ENCODE results near the gene DCAF7. TPM values are rescaled to one million over a fixed set of nuclear protein-coding genes. Genes with fewer than 3 reads are reported as not detected.

The DCAF7 gene
- total and polyA plus RNA-seq, 8 donors: 83.7 to 106 (median 100) TPM

DNA sequence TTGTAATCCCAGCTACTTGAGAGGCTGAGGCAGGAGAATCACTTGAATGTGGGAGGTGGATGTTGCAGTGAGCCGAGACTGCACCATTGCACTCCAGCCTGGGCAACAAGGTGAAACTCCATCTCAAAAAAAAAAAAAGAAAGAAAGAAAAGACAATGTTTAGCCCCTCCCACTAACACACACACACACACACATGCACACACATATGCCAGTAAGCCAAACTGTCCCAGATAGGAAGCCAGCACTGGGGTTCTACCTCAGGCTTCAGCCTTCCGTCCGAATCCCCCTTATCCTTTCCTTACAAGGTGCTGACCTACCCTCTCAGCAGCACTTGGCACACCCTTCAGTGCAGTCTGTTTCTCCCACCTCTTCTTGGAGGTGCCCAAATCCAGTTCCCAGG, 35.8 kb upstream of the DCAF7 start:
- Histone ChIP-seq H3K4me1 (no peaks in the 10 kb centered on the region), H3K4me3 (no peak overlapping the region), H3K27ac (no peak overlapping the region), H3K36me3 (no peaks in the 10 kb centered on the region), H3K9me3 (no peaks in the 10 kb centered on the region), H3K27me3 (peaks cover 0 to 6% of the 10 kb centered on the region in 2 donors)
- TF ChIP-seq, protein P1, sequence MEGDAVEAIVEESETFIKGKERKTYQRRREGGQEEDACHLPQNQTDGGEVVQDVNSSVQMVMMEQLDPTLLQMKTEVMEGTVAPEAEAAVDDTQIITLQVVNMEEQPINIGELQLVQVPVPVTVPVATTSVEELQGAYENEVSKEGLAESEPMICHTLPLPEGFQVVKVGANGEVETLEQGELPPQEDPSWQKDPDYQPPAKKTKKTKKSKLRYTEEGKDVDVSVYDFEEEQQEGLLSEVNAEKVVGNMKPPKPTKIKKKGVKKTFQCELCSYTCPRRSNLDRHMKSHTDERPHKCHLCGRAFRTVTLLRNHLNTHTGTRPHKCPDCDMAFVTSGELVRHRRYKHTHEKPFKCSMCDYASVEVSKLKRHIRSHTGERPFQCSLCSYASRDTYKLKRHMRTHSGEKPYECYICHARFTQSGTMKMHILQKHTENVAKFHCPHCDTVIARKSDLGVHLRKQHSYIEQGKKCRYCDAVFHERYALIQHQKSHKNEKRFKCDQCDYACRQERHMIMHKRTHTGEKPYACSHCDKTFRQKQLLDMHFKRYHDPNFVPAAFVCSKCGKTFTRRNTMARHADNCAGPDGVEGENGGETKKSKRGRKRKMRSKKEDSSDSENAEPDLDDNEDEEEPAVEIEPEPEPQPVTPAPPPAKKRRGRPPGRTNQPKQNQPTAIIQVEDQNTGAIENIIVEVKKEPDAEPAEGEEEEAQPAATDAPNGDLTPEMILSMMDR (IDR thresholded peaks at IDR 0.05): no peak
- no peak for ATAC-seq
- no peak for DNase-seq
- intact Hi-C loops (cut with DNase I): no loop called here

DNA sequence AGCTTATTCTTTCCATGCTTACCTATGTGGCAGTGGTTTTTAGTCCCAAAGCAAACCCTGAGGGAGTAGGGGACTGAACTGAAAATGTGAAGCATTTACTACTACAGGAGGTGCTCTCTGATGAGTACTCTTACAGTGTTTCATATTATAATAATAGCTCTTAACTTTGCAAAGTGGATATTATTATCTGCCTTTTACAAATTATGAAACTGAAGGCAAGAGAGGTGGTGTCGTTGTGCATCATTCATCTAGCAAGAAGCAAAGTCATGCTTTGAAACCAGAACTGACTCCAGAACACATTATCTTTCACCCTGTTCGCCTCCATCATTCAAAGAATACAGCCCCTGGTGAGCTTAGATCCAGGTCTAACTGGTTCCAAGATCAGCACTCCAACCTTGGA, 35.3 kb upstream of the DCAF7 start:
- Histone ChIP-seq H3K27me3 (peaks cover 0 to 6% of the 10 kb centered on the region in 2 donors), H3K9me3 (no peaks in the 10 kb centered on the region), H3K4me3 (no peak overlapping the region), H3K4me1 (no peaks in the 10 kb centered on the region), H3K27ac (no peak overlapping the region), H3K36me3 (no peaks in the 10 kb centered on the region)
- DNase-seq (no peak), ATAC-seq (no peak)
- TF ChIP-seq, protein P1 (IDR thresholded peaks at IDR 0.05): no peak
- intact Hi-C loops (cut with DNase I): no loop called here

DNA sequence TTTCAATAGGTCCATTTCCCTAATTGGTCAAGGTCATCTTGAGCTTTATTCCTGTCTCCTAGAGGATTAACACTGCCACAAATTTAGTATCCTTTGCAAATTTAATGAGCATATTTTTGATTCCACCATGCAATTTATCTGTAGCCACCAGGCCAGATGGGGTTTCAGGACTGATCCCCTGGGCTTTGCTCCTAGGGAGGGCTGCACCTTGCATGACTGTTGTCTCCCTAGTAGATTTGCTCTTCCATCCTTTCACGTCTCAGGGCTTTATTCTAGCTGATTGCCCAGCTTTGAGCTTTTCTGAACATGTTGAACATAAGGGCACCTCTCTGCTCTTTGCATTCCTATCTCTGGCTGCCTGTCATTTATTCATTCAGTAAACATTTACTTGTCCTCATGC, 34.9 kb upstream of the DCAF7 start:
- TF ChIP-seq, protein P1 (IDR thresholded peaks at IDR 0.05): no peak
- DNase-seq: no peak
- intact Hi-C loops (cut with DNase I): no loop called here
- no peaks in the 10 kb centered on the region for H3K4me1 ChIP-seq
- no peak overlapping the region for H3K4me3 ChIP-seq
- peaks cover 0 to 6% of the 10 kb centered on the region in 2 donors for H3K27me3 ChIP-seq
- no peaks in the 10 kb centered on the region for H3K36me3 ChIP-seq
- ATAC-seq: no peak
- no peaks in the 10 kb centered on the region for H3K9me3 ChIP-seq
- no peak overlapping the region for H3K27ac ChIP-seq

DNA sequence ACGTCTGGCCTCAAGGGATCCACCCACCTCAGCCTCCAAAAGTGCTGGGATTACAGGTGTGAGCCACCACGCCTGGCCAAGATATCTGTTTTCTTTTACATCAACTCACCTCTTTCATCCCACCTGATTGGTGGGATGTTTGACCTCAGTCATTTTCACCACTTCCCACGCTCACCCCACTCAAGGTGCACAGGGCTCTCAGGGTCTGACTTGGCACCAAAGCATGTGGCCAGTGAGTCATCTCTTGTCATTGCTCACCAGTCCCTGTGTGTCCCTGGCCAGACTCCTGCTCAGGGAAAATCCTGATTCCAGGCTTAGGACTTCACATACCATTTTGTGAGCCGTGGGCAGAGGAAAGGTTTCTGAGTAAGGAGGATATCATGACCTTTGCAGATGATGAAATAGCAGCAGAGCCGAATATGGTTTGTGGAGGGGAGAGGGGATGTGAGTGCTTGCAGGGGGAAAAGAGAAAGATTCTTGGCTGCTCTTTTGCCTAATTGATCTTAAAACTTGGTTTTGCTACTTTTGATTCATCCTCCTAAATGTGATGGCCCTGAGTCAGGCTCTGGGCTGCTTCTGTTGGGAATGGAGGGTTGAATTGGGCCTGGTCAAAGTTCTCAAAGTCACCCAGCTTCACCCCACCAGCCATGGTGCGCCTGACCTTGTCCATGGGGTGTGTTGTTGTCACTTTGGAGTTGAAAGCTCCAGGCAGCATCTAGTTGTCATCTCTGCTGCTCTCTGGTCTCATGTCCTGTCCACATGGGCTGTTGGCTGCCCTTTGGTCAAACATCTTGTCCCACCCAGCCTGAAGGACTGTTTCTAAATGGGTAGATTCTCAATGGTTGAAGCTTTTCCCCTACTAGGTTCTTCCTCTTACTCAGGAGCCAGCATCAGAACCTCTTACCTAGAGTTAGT, 33.1 kb upstream of the DCAF7 start:
- Histone ChIP-seq H3K27me3 (peaks cover 0 to 6% of the 10 kb centered on the region in 2 donors), H3K27ac (no peak overlapping the region), H3K36me3 (no peaks in the 10 kb centered on the region), H3K9me3 (no peaks in the 10 kb centered on the region), H3K4me3 (no peak overlapping the region), H3K4me1 (no peaks in the 10 kb centered on the region)
- intact Hi-C loops (cut with DNase I): no loop called here
- TF ChIP-seq, protein P1 (IDR thresholded peaks at IDR 0.05): no peak
- no peak for DNase-seq
- no peak for ATAC-seq

DNA sequence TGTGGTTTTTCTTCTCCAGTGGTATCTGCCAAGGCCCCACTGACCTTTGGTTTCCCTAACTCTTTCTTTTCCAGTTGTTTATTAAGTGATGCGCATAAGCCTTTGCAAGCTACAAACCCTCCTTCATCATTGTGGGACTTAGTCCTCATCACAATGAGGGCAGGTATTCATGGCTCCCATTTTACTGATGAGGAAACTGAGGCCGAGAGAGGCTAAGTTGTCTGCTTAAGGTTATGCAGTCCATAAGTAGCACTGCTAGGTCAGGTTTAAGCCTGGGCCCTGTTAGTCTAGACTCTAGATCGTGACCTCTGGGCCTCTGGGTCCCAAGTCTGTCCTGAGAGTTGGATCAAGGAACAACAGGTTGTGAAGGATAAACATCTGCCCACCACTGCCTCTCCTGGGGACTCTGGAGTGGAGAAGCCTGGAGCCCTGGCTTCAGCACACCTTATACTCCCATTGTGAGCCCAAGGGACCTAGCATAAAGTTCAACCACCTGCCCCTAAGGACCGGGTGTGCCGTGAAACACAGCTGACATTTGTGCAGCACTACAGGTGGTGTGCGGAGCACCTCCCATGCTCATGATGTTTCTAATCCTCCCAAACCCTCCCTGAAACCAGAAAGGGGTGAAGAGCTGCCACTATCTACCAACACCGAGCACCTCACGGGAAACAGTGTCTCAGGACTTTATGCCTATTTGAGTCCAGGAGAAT, 32.3 kb upstream of the DCAF7 start:
- intact Hi-C loops (cut with DNase I): no loop called here
- Histone ChIP-seq H3K4me3 (no peak overlapping the region), H3K36me3 (no peaks in the 10 kb centered on the region), H3K9me3 (no peaks in the 10 kb centered on the region), H3K27ac (no peak overlapping the region), H3K27me3 (peaks cover 0 to 12% of the 10 kb centered on the region in 2 donors), H3K4me1 (no peaks in the 10 kb centered on the region)
- TF ChIP-seq, protein P1 (IDR thresholded peaks at IDR 0.05): no peak
- DNase-seq (no peak), ATAC-seq (no peak)

Data from left lung (tissue), 10 donors.